Stimulated activated CD8-positive, alpha-beta memory T cell treated with anti-CD3 and anti-CD28 coated beads, Interleukin-15, amount 100 ng/mL, for 24 hours (primary cell): Measurements from ENCODE around the gene ARMH3.

Experiments
- DNase-seq: peaks from one replicate; pipeline ENCODE4 v3.0.0-alpha.2; 2020; ENCODE audit warnings: low read depth

ARMH3 gene

GRCh38 chr10:101895781-101896180, 160.2 kb downstream of the ARMH3 start:
- DNase-seq, result no peak

GRCh38 chr10:101894742-101895141, 161.2 kb downstream of the ARMH3 start:
- no peak for DNase-seq

GRCh38 chr10:101894266-101894665, 161.7 kb downstream of the ARMH3 start:
- DNase-seq, result no peak

GRCh38 chr10:101893510-101894120, 162.4 kb downstream of the ARMH3 start:
- DNase-seq, result no peak

GRCh38 chr10:101892782-101893391, 163.1 kb downstream of the ARMH3 start:
- DNase-seq, result no peak

- DNase-seq, result peak; percentile 22
These were observed 166.4 kb downstream of the ARMH3 start for GRCh38 chr10:101889256-101890210.

- DNase-seq, result no peak
These were observed 167.6 kb downstream of the ARMH3 start for GRCh38 chr10:101888251-101888949.

- no peak for DNase-seq
These were observed 168.2 kb downstream of the ARMH3 start for GRCh38 chr10:101887775-101888174.

GRCh38 chr10:101886521-101887312, 169.3 kb downstream of the ARMH3 start:
- DNase-seq, result no peak

- no peak for DNase-seq
These were observed 174.8 kb downstream of the ARMH3 start for GRCh38 chr10:101881036-101881774.

GRCh38 chr10:101880232-101880573, 175.8 kb downstream of the ARMH3 start:
- no peak for DNase-seq

GRCh38 chr10:101879456-101880231, 176.3 kb downstream of the ARMH3 start:
- no peak for DNase-seq

GRCh38 chr10:101878869-101879268, 177.1 kb downstream of the ARMH3 start:
- DNase-seq, result no peak

- DNase-seq, result no peak
These were observed 180.8 kb downstream of the ARMH3 start for GRCh38 chr10:101875068-101875688.

- DNase-seq, result no peak
These were observed 181.7 kb downstream of the ARMH3 start for GRCh38 chr10:101874252-101874651.

- no peak for DNase-seq
These were observed 188.0 kb downstream of the ARMH3 start for GRCh38 chr10:101867931-101868330.

- no peak for DNase-seq
These were observed 196.4 kb downstream of the ARMH3 start for GRCh38 chr10:101859530-101859929.

- DNase-seq, result no peak
These were observed 197.1 kb downstream of the ARMH3 start for GRCh38 chr10:101858723-101859500.
